DOHH2 (cell line): ENCODE data around the gene URB2.

Source experiments
- EZH2phosphoT487 ChIP-seq: fragments of 200-600 bp; sonication (generic); IDR thresholded peaks from 2 replicates; pipeline ENCODE4 v1.6.1; 2017; ENCODE audit warnings: borderline replicate concordance, mild to moderate bottlenecking, antibody characterized with exemption, low read length, moderate library complexity, mixed read lengths
- TF ChIP-seq, protein P1 (sequence below): fragments of 200-600 bp; sonication (generic); IDR thresholded peaks from one replicate; pipeline ENCODE4 v1.5.1; 2014; ENCODE audit warnings: antibody characterized with exemption, mild to moderate bottlenecking, low read depth, low read length; ENCODE audit not compliant: poor library complexity, severe bottlenecking

DNA sequence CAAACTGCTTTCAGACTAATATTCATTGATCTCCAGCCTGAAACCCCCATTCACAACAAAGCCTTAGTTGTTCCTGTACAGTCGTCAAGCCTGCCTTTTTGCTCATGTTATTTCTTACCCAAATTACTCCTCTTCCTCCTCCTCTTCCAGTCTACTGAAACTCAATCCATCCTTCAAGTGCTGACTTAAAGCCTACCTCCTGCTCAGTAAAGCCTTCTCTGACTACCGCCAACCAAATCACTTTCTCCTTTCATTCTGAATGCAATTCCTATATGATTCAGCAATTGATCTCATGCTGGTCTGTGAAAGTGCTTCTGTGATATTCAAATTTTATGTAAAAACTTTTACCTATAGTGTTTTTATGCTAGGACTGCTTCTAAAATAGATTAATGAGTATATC is 18.7 kb upstream of the URB2 start:
- TF ChIP-seq, protein P1, sequence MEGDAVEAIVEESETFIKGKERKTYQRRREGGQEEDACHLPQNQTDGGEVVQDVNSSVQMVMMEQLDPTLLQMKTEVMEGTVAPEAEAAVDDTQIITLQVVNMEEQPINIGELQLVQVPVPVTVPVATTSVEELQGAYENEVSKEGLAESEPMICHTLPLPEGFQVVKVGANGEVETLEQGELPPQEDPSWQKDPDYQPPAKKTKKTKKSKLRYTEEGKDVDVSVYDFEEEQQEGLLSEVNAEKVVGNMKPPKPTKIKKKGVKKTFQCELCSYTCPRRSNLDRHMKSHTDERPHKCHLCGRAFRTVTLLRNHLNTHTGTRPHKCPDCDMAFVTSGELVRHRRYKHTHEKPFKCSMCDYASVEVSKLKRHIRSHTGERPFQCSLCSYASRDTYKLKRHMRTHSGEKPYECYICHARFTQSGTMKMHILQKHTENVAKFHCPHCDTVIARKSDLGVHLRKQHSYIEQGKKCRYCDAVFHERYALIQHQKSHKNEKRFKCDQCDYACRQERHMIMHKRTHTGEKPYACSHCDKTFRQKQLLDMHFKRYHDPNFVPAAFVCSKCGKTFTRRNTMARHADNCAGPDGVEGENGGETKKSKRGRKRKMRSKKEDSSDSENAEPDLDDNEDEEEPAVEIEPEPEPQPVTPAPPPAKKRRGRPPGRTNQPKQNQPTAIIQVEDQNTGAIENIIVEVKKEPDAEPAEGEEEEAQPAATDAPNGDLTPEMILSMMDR = no peak
- no peak for TF ChIP-seq EZH2phosphoT487
